ENCODE data around the gene TMOD3. TPM values are rescaled to one million over a fixed set of nuclear protein-coding genes. Genes with fewer than 3 reads are reported as not detected.

The TMOD3 gene
- total RNA-seq, 1 donor from 2014 or later, result 75.4 TPM

DNA sequence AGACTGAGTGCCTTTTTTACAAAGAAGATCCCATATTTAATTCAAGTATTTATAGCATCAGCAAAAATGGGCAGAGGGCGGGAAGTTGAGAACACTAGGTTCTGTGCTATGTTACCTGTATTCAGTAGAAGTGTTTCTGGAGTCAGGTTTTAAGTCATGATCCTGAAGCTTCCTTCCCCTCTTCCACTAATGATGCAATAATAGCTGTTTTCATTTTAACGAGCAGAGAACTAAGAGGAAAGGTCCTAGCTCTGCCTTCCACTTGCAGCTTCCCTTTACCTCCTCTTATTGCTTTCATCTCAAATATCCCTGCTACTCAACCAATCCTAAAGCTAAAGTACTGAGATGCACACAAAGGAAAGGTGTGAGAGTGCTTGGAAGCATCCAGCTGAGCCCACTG lies 16.9 kb upstream of the TMOD3 start:
- Mint-ChIP-seq H3K27me3 (ENCODE audit: unreplicated experiment) (no peaks in the 10 kb centered on the region), H3K36me3 (ENCODE audit: unreplicated experiment) (peaks cover 8% of the 10 kb centered on the region), H3K4me1 (ENCODE audit: unreplicated experiment) (peaks cover 6% of the 10 kb centered on the region), H3K27ac (ENCODE audit: unreplicated experiment) (no peak overlapping the region), H3K4me3 (ENCODE audit: unreplicated experiment) (no peak overlapping the region), H3K9me3 (ENCODE audit: unreplicated experiment) (no peaks in the 10 kb centered on the region)
- TF ChIP-seq, protein P1, sequence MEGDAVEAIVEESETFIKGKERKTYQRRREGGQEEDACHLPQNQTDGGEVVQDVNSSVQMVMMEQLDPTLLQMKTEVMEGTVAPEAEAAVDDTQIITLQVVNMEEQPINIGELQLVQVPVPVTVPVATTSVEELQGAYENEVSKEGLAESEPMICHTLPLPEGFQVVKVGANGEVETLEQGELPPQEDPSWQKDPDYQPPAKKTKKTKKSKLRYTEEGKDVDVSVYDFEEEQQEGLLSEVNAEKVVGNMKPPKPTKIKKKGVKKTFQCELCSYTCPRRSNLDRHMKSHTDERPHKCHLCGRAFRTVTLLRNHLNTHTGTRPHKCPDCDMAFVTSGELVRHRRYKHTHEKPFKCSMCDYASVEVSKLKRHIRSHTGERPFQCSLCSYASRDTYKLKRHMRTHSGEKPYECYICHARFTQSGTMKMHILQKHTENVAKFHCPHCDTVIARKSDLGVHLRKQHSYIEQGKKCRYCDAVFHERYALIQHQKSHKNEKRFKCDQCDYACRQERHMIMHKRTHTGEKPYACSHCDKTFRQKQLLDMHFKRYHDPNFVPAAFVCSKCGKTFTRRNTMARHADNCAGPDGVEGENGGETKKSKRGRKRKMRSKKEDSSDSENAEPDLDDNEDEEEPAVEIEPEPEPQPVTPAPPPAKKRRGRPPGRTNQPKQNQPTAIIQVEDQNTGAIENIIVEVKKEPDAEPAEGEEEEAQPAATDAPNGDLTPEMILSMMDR (IDR thresholded peaks at IDR 0.05), result no peak
- no peak for DNase-seq (ENCODE audit: extremely low spot score, unreplicated experiment)

DNA sequence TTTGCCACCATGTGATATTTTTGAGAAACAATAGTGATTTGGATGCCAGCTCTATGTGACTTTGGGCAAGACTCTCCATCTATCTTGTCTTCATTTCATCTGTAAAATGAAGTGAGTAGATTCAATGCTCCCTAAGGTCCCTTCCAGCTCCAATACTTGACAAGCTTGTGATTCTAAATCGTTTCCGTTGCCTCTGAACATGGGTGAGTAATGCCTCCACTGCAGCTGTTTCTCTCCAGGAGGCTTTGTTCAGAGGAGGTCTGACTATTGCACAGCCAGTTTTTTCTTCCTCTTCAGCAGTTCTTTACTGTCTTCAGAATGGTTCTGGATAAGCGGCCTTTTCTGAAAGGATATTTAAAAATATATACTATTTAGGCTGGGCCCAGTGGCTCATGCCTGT lies 14.8 kb upstream of the TMOD3 start:
- H3K9me3 Mint-ChIP-seq (ENCODE audit: unreplicated experiment), result peaks cover 2% of the 10 kb centered on the region
- peaks cover 5% of the 10 kb centered on the region for H3K36me3 Mint-ChIP-seq (ENCODE audit: unreplicated experiment)
- peak overlapping the region; percentile 57 for H3K27ac Mint-ChIP-seq (ENCODE audit: unreplicated experiment)
- H3K4me1 Mint-ChIP-seq (ENCODE audit: unreplicated experiment), result peaks cover 12% of the 10 kb centered on the region
- no peak overlapping the region for H3K4me3 Mint-ChIP-seq (ENCODE audit: unreplicated experiment)
- TF ChIP-seq, protein P1 (IDR thresholded peaks at IDR 0.05), result no peak
- no peak for DNase-seq (ENCODE audit: extremely low spot score, unreplicated experiment)
- H3K27me3 Mint-ChIP-seq (ENCODE audit: unreplicated experiment), result no peaks in the 10 kb centered on the region

GRCh38 chr15:51816611-51817010 lies 12.8 kb upstream of the TMOD3 start:
- DNase-seq (ENCODE audit: extremely low spot score, unreplicated experiment), result no peak
- H3K9me3 Mint-ChIP-seq (ENCODE audit: unreplicated experiment), result peaks cover 21% of the 10 kb centered on the region
- no peak overlapping the region for H3K4me3 Mint-ChIP-seq (ENCODE audit: unreplicated experiment)
- no peaks in the 10 kb centered on the region for H3K27me3 Mint-ChIP-seq (ENCODE audit: unreplicated experiment)
- H3K27ac Mint-ChIP-seq (ENCODE audit: unreplicated experiment), result no peak overlapping the region
- TF ChIP-seq, protein P1 (IDR thresholded peaks at IDR 0.05), result no peak
- H3K4me1 Mint-ChIP-seq (ENCODE audit: unreplicated experiment), result peaks cover 12% of the 10 kb centered on the region
- H3K36me3 Mint-ChIP-seq (ENCODE audit: unreplicated experiment), result peaks cover 17% of the 10 kb centered on the region

DNA sequence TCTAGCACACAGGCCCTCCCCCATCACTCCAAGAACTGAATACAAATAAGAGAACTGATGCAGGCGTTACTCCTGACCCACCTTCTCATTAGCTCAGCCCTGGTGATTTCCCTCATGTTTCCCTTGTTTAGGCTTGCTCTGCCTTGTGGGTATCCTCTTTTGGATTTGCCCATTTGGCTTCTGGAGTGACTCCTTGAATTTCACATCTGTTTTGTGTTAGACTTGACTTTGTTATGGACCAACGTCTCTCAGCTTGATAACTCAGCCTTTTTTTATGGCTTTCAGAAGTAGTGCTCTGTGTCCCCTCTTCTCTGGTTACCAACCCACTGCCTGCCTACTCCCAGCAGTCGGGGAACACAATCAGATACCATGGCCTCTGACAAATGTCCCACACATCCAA lies 11.3 kb upstream of the TMOD3 start:
- Mint-ChIP-seq H3K9me3 (ENCODE audit: unreplicated experiment) (peaks cover 21% of the 10 kb centered on the region), H3K27me3 (ENCODE audit: unreplicated experiment) (no peaks in the 10 kb centered on the region), H3K4me3 (ENCODE audit: unreplicated experiment) (no peak overlapping the region), H3K36me3 (ENCODE audit: unreplicated experiment) (peaks cover 17% of the 10 kb centered on the region), H3K27ac (ENCODE audit: unreplicated experiment) (no peak overlapping the region), H3K4me1 (ENCODE audit: unreplicated experiment) (peaks cover 12% of the 10 kb centered on the region)
- DNase-seq (ENCODE audit: extremely low spot score, unreplicated experiment), result no peak
- TF ChIP-seq, protein P1 (IDR thresholded peaks at IDR 0.05), result no peak

DNA sequence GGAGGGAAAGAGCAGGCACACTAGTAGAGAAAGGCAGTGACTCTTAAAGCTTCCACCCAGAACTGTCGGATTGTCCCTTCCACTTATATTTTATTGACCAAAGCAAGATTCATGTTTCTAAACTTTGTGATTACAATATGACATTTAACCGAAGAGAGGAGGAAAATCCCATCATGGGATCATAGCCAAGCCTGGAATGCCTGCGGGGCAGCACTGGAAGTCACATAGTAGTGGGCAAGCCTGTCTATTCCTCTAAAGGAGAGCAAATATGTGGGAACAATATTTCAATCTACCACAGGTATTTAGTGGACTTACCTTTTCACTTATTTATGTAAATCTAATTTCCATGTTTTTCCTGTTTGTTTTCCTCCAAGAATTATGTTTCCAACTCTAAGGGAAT lies 3.8 kb upstream of the TMOD3 start:
- TF ChIP-seq, protein P1 (IDR thresholded peaks at IDR 0.05), result no peak
- H3K4me3 Mint-ChIP-seq (ENCODE audit: unreplicated experiment), result no peak overlapping the region
- H3K4me1 Mint-ChIP-seq (ENCODE audit: unreplicated experiment), result peaks cover 23% of the 10 kb centered on the region
- no peak for DNase-seq (ENCODE audit: extremely low spot score, unreplicated experiment)
- H3K36me3 Mint-ChIP-seq (ENCODE audit: unreplicated experiment), result peaks cover 7% of the 10 kb centered on the region
- no peaks in the 10 kb centered on the region for H3K27me3 Mint-ChIP-seq (ENCODE audit: unreplicated experiment)
- peaks cover 7% of the 10 kb centered on the region for H3K9me3 Mint-ChIP-seq (ENCODE audit: unreplicated experiment)
- no peak overlapping the region for H3K27ac Mint-ChIP-seq (ENCODE audit: unreplicated experiment)
